Esophagus muscularis mucosa (tissue), 3 donors: ENCODE data around the gene FER.

Source experiments
- POLR2A ChIP-seq: fragments of 450-650 bp; IDR thresholded peaks from one replicate; pipeline ENCODE4 v1.6.1; 2017; ENCODE audit warnings: antibody characterized with exemption, moderate library complexity, mild to moderate bottlenecking, low read depth
- TF ChIP-seq, protein P1 (sequence below), 3 experiments: fragments of 200-600 bp in 2 of 3; fragments of 450-650 bp in 1 of 3; sonication (generic) in 2 of 3; IDR thresholded peaks; one replicate each; pipeline ENCODE4 v1.5.1; 2017 to 2019; ENCODE audit warnings: antibody characterized with exemption in 3 of 3, mild to moderate bottlenecking in 2 of 3, moderate library complexity in 1 of 3

GRCh38 chr5:109099081-109099480 is 351.4 kb downstream of the FER start:
- TF ChIP-seq, protein P1, sequence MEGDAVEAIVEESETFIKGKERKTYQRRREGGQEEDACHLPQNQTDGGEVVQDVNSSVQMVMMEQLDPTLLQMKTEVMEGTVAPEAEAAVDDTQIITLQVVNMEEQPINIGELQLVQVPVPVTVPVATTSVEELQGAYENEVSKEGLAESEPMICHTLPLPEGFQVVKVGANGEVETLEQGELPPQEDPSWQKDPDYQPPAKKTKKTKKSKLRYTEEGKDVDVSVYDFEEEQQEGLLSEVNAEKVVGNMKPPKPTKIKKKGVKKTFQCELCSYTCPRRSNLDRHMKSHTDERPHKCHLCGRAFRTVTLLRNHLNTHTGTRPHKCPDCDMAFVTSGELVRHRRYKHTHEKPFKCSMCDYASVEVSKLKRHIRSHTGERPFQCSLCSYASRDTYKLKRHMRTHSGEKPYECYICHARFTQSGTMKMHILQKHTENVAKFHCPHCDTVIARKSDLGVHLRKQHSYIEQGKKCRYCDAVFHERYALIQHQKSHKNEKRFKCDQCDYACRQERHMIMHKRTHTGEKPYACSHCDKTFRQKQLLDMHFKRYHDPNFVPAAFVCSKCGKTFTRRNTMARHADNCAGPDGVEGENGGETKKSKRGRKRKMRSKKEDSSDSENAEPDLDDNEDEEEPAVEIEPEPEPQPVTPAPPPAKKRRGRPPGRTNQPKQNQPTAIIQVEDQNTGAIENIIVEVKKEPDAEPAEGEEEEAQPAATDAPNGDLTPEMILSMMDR (IDR thresholded peaks at IDR 0.05), result no peak
- no peak for TF ChIP-seq POLR2A
